Activated CD4-positive, CD25-positive, alpha-beta regulatory T cell treated with anti-CD3 and anti-CD28 coated beads, Interleukin-2, amount 50 U/mL, for 24 hours (primary cell): ENCODE results near the gene RASSF5.
"Not testable (repeated sequence)": the region's sequence is repeated elsewhere in the genome, so short reads cannot be mapped to it uniquely, and the experiment has no call there.

Experiments
- ATAC-seq, 2 donors: fragments of 150-1000 bp; cut with Tn5 transposase; one replicate each; pipeline ENCODE4 v1.10.0; 2021; ENCODE audit warnings: mild to moderate bottlenecking in 1 of 2, moderate library complexity in 1 of 2

RASSF5 gene

GRCh38 chr1:206477110-206477509, 30.2 kb upstream of the RASSF5 start:
- ATAC-seq = no peak

- ATAC-seq = no peak
Observed at GRCh38 chr1:206477581-206478380, 29.6 kb upstream of the RASSF5 start.

GRCh38 chr1:206478746-206479145, 28.6 kb upstream of the RASSF5 start:
- ATAC-seq = no peak

- ATAC-seq = peak; percentile 49 to 53
Observed at GRCh38 chr1:206479183-206480125, 27.9 kb upstream of the RASSF5 start.

- no peak for ATAC-seq
Observed at GRCh38 chr1:206480211-206480610, 27.1 kb upstream of the RASSF5 start.

- no peak for ATAC-seq
Observed at GRCh38 chr1:206482611-206483010, 24.7 kb upstream of the RASSF5 start.

- not testable (repeated sequence) for ATAC-seq
Observed at GRCh38 chr1:206483864-206484263, 23.5 kb upstream of the RASSF5 start.

- no peak for ATAC-seq
Observed at GRCh38 chr1:206484901-206485300, 22.4 kb upstream of the RASSF5 start.

GRCh38 chr1:206486995-206487788, 20.1 kb upstream of the RASSF5 start:
- no peak for ATAC-seq

- no peak for ATAC-seq
Observed at GRCh38 chr1:206487970-206488369, 19.4 kb upstream of the RASSF5 start.

- ATAC-seq = no peak
Observed at GRCh38 chr1:206488466-206488865, 18.9 kb upstream of the RASSF5 start.

GRCh38 chr1:206489980-206490770, 17.2 kb upstream of the RASSF5 start:
- peak; percentile 78 to 87 for ATAC-seq

- no peak for ATAC-seq
Observed at GRCh38 chr1:206490771-206491405, 16.4 kb upstream of the RASSF5 start.

- ATAC-seq = no peak
Observed at GRCh38 chr1:206491616-206492015, 15.7 kb upstream of the RASSF5 start.

GRCh38 chr1:206492589-206492988, 14.7 kb upstream of the RASSF5 start:
- no peak for ATAC-seq

GRCh38 chr1:206493279-206493678, 14.1 kb upstream of the RASSF5 start:
- no peak for ATAC-seq

GRCh38 chr1:206495011-206495461, 12.3 kb upstream of the RASSF5 start:
- ATAC-seq = no peak

- ATAC-seq = no peak
Observed at GRCh38 chr1:206495493-206496046, 11.8 kb upstream of the RASSF5 start.

GRCh38 chr1:206496131-206496793, 11.1 kb upstream of the RASSF5 start:
- ATAC-seq = no peak

GRCh38 chr1:206497363-206497762, 10.0 kb upstream of the RASSF5 start:
- ATAC-seq = no peak
